SKM-1 treated with dmso at 0.1 percent for 144 hours (cell line): ENCODE measurements around the gene JAK3.

Experiments used
- DNase-seq: peaks from one replicate; lab custom pipeline; 2025; ENCODE audit not compliant: unreplicated experiment; lab: John Stamatoyannopoulos, UW

The JAK3 gene

GRCh38 chr19:17841810-17842662 lies 5.7 kb downstream of the JAK3 start:
- DNase-seq = no peak

- DNase-seq = no peak
Observed at GRCh38 chr19:17841371-17841809, 6.4 kb downstream of the JAK3 start.

GRCh38 chr19:17840019-17840418 lies 7.8 kb downstream of the JAK3 start:
- DNase-seq = no peak

GRCh38 chr19:17837972-17838371 lies 9.8 kb downstream of the JAK3 start:
- DNase-seq = no peak

GRCh38 chr19:17836530-17836929 lies 11.3 kb downstream of the JAK3 start:
- no peak for DNase-seq

GRCh38 chr19:17835182-17836006 lies 12.4 kb downstream of the JAK3 start:
- DNase-seq = no peak

GRCh38 chr19:17834350-17835181 lies 13.2 kb downstream of the JAK3 start:
- DNase-seq = no peak

GRCh38 chr19:17832443-17833208 lies 15.2 kb downstream of the JAK3 start:
- DNase-seq = no peak

GRCh38 chr19:17831419-17831888 lies 16.3 kb downstream of the JAK3 start:
- no peak for DNase-seq

GRCh38 chr19:17830567-17831418 lies 17.0 kb downstream of the JAK3 start:
- DNase-seq = no peak

- DNase-seq = no peak
Observed at GRCh38 chr19:17829855-17830566, 17.8 kb downstream of the JAK3 start.

- no peak for DNase-seq
Observed at GRCh38 chr19:17826508-17827056, 21.2 kb downstream of the JAK3 start.

- DNase-seq = no peak
Observed at GRCh38 chr19:17824339-17824738, 23.4 kb downstream of the JAK3 start.

- DNase-seq = no peak
Observed at GRCh38 chr19:17821190-17821589, 26.6 kb downstream of the JAK3 start, which contains the start of gene INSL3. Gene INSL3, minus strand, starts transcription at chr19:17821519. Its CDS starts 13 bp downstream, at chr19:17821506.

- DNase-seq = no peak
Observed at GRCh38 chr19:17817668-17818363, 30.0 kb downstream of the JAK3 start.

- no peak for DNase-seq
Observed at GRCh38 chr19:17812099-17812498, 35.7 kb downstream of the JAK3 start.

- DNase-seq = no peak
Observed at GRCh38 chr19:17811681-17812080, 36.1 kb downstream of the JAK3 start.

GRCh38 chr19:17811103-17811502 lies 36.7 kb downstream of the JAK3 start:
- no peak for DNase-seq
